GM18526 (cell line): ENCODE data around the gene OR51E1.

Source experiments
- POLR2A ChIP-seq: IDR thresholded peaks from 3 replicates; pipeline ENCODE4 v1.6.1; 2011; ENCODE audit not compliant: insufficient read length; ENCODE audit errors: extremely low read depth

Gene OR51E1

GRCh38 chr11:4639931-4640330 lies 3.9 kb upstream of the OR51E1 start:
- TF ChIP-seq POLR2A = no peak

GRCh38 chr11:4641501-4641900 lies 2.3 kb upstream of the OR51E1 start:
- no peak for TF ChIP-seq POLR2A

- no peak for TF ChIP-seq POLR2A
These were observed 1.7 kb upstream of the OR51E1 start for GRCh38 chr11:4642043-4642442.

- TF ChIP-seq POLR2A = no peak
These were observed 706 bp upstream of the OR51E1 start for GRCh38 chr11:4643076-4643475.

DNA sequence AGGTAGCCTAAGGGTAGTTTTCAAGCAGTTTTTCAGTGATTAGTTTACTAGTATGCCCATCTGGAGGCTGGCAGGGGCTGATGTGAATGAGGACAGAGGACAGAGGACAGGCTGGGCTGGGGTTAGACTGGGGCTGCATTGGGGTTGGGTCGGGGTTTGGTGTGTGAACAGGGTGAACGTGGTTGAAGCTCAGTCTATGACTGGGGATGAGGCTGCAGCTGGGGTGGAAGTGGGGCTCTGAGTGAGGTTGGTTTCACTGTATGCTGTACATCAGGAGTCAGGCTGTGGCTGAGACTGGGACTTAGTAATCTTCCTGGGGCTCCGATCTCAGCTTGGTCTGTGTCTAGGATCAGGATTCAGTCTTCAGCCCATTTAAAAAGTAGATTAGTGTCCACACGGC lies 451 bp downstream of the OR51E1 start:
- no peak for TF ChIP-seq POLR2A

DNA sequence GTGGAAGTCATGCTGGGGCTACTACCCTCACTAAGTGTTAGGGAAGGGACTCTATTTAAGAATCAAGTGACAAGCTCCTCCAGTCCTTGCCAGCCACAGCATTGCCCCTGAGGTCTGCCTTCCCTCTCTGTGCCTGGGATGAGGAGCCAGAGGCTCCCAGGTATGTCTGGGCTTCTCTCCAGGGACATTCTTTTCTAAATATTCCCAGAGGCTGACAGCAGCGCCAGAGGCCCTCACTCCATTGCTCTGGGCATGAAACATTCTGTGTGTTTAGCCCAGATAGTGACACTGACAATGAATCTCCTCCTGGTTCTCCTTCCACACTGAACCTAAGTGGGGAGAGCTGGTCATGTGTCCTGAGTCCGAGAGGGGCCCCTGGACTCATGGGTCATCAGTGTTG lies 2.2 kb downstream of the OR51E1 start:
- no peak for TF ChIP-seq POLR2A

- TF ChIP-seq POLR2A = no peak
These were observed 4.0 kb downstream of the OR51E1 start for GRCh38 chr11:4647766-4648165.

GRCh38 chr11:4654635-4655369 lies 11.0 kb downstream of the OR51E1 start:
- no peak for TF ChIP-seq POLR2A

- no peak for TF ChIP-seq POLR2A
These were observed 15.1 kb downstream of the OR51E1 start for GRCh38 chr11:4658629-4659445.

- TF ChIP-seq POLR2A = no peak
These were observed 19.1 kb downstream of the OR51E1 start for GRCh38 chr11:4662876-4663275.

DNA sequence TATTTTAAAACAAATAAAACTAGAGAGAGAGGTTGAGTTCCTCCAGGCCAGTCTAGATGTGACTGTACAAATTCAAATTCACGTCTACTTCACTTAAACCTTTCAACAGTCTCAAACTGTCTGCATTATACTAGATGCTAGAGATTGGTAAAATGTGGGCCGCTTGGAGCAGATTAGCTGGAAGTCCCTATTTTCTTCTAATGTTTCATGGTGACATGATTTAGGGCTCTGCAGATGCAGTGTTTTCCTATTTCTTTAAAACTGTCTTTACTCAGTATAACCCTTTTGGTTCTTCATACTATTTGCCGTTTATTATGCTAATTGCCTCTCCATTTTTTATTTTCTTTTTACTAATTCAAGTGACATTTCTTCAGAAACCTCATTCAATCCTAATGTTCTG lies 20.4 kb downstream of the OR51E1 start:
- no peak for TF ChIP-seq POLR2A

GRCh38 chr11:4664786-4665185 lies 21.0 kb downstream of the OR51E1 start:
- no peak for TF ChIP-seq POLR2A

DNA sequence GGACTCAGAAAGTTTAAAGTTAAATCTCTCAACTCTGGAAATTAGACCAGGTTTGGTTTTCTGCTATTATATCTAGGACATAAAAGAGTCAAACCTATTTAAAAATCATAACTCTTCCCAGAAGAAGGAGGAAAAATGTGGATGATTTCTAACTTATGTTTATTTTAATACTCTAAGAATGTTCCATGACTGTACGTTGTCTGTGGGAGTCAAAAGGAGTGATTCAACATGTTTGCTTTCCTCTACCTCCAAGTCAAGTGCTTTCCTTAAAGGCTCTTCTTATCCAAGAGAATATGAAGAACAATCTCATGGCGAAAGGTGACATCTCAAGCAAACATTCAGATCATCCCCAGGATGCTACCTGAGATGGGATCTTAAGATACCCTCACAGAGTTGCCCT lies 21.6 kb downstream of the OR51E1 start:
- TF ChIP-seq POLR2A = no peak

DNA sequence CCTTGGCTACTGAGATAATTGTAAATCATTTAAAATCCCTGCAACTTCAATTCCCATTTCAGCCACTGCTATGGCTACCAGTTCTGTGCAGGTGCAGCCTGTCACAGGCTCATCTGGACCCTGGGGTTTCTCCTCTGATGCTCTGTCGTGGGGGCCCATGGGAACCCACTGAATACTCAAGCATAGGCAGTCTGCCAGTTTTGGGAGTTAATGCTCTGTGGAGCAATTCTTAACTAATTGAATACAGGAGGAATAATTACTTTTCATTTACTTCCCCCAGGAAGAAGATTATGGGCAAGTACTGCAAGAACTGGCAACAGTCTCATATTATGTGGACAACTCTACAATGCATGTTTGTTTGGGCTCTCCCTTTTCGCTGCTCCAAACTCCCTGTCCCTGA lies 28.0 kb downstream of the OR51E1 start:
- no peak for TF ChIP-seq POLR2A

- TF ChIP-seq POLR2A = no peak
These were observed 28.7 kb downstream of the OR51E1 start for GRCh38 chr11:4672470-4672869.

DNA sequence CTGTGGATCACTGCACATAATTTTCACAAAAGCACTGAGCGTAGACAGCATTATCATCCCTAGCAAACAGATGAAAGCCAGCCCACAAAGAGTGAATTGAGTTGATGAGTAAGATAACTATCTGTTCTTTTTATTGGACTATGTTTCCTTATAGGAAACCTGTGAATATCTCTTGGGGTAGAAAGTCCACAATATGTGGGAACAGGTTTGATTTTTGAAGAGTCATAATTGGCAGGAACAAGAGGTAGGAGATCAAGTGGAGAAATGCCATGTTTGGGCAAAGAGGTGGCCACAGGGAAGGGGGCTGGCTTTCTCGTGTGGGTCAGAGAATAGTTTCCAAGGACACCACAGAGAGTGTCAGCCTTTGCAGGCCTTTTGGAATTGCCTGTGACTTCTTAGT lies 30.0 kb downstream of the OR51E1 start:
- TF ChIP-seq POLR2A = no peak

- TF ChIP-seq POLR2A = no peak
These were observed 34.2 kb downstream of the OR51E1 start for GRCh38 chr11:4677948-4678347.

DNA sequence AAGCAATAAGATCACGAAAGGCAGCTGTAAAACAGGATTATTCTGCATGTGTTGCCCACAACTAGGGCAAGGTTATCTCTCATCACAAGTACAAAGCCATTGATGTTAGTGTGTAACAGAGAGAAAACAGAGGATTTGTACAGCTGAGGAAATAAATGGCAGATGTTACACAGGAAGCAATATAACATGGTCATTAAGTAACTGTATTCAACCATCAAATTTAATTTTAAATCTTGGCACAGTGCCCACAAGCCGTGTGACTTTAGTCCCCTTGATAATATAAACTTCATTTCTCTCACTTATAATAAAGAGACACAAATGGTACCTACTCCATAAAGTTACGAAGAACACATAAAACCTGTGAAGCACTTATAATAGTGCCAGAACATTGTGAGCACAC lies 36.6 kb downstream of the OR51E1 start:
- no peak for TF ChIP-seq POLR2A
